NCI-H1048 (cell line): ENCODE results near the gene MIEN1.
"Not testable (repeated sequence)": the region's sequence is repeated elsewhere in the genome, so short reads cannot be mapped to it uniquely, and the experiment has no call there.

Experiments used
- DNase-seq: peaks from one replicate; lab custom pipeline; 2025; lab: John Stamatoyannopoulos, UW

MIEN1 gene

DNA sequence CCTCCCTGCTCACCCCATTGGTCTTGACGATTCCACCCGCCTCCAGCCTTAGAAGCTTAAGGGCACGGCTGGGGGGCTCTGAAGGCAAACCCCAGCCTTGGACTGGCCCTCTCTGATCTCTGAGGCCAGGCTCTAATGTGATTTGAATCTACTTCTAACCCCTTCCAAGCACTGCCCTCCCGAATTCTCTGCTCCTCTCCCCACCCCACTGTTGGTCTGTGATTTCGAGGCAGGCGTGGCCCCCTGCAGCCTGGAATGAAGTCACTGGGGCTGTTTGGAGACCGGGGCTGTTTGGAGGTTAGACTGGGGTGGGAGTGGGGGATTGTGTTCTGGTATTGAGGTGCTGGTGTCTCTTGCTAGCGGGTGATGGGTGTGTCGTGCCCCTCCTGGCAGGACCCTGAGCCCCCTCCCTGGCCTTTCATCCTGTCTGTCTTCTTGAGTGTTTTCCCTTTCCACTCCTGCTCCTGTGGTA is 9.6 kb upstream of the MIEN1 start:
- DNase-seq = no peak

DNA sequence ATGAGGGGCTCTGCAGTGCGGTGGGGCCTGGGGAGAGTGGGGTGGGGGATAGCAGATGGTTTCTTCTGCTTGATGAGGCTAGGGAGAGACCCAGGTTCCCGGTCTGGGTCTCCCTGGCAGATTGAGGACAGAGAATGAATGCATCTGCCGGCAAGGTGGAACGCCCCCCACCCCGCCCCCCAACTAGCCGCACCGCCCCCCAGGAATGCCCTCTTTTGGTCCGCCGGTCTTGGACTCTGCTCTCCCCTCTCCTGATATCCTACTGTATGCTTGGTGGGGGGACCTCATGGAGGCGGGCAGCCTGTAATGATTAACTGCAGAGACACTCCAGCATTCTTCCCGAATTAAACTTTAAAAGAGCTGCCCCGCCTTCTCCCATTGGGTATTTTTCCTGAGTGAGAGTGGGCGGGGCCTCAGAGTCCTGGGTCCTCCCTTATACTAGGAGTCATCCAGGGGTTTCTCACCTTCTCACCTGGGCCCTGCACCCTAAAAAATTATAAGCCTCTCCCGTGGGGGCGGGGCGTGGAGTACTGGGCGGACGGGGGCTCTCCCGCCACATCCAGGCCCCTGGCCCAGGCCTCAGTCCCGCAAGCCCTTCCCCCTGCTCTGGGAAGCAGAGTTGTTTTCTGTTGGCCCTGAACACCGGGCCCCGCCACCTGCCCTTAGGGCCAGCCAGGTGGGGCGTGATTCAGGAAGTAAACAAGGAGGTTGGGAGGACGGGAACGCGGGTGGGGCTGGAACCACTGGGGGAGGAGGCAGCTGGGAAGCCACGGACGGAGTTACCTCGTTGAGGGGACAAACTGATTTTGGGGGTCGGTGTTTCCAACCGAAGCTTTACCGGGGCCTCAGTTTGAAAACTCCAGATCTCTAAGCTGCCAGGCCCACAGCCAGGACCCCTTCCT is 8.9 kb upstream of the MIEN1 start:
- DNase-seq = no peak

DNA sequence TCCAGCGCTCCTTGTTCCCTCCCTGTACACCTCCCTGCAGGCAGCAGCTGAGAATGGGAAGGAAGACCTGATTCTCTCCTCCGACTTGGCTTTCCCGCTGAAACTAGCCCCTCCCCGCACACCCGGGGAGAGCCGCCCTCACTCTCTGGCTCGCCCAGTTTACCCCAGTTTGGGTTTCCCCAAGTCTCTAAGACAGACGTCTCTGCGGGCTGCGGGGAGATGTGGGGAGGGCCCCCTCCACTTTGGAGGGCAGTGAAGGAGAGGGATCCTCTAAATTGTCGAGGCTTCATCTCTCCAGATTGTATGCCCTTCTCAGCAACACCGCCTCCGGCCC is 8.2 kb upstream of the MIEN1 start:
- no peak for DNase-seq

DNA sequence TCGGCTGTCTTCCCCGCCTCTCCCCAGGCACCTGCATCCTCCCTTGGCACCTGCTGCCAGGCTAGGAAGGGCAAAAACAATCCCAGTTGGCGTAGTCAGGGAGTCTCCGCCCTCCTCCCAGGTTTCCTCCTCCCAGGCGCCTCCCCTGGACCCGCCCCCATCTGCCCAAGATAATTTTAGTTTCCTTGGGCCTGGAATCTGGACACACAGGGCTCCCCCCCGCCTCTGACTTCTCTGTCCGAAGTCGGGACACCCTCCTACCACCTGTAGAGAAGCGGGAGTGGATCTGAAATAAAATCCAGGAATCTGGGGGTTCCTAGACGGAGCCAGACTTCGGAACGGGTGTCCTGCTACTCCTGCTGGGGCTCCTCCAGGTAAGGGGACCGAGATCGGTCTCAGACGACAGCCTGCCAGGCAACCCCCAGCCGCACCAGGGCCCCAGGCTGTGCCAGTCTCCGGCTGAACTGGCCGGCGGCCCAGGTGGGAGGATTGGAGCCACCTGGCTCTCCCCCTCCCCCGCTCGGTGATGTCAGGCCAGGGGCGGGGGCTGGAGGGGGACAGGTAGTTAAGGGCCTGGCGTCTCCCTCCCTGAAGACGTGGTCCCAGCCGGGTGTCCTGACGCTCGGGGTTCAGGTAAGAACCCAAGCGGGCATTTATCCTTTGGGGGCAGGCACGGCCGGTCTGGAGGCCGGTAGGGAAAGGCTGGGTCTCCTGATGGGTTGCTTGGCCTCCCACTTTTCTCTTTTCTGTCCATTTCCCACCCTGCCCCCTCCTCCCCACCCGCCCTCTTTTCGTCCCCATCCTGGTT is 7.6 kb upstream of the MIEN1 start, which contains the start of gene GRB7:
Gene GRB7, plus strand, starts transcription at position 179 of the 808 bp plus-strand sequence. CDS start 4,364 bp downstream, outside the sequence.
- DNase-seq = no peak

DNA sequence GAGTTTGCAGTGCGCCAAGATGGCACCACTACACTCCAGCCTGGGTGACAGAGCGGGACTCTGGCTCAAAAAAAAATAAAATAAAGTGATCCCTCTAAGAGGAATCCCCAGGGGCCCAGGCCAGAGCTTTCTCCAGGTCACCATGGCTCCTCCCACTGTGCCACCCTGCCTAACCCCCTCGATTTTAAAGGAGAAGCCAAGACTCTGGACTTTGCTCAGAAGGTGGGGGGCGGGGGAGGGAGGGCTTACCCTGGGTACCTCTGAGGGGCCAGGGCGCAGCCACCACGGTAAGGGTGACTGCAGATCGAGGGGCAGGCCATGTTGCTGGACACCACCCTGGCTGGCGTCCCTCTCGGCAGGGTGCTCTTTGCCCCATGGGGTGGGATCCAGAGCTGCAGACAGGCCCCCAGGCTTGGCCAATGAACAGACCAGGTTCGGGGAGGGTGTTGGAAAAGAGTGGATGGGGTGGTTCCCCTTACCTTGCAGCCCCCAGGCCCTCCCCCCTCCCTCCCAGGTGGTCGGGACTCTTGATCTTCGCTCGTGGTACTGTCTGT is 7.0 kb upstream of the MIEN1 start:
- no peak for DNase-seq

DNA sequence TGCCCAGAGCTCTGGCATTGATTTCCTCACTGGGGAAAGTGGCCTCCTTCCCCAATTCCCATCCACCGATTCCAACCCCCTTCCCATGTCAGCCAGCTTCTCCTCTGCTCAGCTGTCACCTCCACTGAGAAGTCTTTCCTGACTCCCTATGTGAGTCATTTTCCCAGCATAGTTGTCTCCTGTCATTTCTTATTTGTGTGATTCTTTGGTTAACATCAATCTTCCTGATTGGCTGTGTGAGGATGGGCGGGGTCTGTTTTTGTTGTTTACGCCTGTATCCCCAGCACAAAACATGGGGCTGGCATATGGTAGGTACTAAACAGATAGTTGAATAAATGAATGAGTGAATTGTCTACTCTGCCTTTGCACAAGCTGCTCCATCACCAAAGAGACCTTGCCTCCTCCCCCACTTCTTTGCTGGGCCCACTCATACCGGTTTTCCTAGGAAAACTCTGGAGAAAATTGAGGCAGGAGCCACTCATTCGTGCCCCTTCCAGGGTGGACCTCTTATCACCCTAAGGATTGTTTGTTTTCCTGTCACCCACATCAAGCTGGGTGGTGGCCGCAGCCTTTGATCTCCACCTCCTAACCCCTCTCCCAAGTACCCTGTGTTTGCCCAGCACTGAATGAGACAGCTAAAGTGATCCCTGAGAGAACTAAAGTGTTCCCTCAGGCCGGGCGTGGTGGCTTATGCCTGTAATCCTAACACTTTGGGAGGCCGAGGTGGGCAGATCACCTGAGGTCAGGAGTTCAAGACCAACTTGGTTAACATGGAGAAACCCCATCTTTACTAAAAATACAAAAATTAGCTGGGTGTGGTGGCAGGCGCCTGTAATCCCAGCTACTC is 6.2 kb upstream of the MIEN1 start:
- no peak for DNase-seq

DNA sequence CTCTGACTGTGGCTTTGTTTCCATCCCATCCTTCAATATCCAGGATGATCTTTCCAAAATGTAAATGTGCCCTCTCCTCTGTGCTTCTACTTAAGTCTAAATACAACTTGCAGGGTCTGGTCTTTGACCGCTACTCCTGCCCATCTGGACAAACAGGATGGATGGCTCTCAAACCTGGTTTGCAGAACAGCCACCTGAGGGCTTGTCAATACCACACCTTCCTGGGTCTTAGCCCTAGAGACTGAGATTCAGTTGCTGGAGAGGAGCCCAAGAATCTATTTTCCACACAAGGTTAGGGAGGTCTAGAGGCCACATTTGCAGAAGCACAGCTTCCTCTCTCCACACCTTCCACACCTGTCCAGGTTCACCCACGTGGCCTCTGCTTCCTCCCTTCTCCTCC is 5.5 kb upstream of the MIEN1 start:
- no peak for DNase-seq

DNA sequence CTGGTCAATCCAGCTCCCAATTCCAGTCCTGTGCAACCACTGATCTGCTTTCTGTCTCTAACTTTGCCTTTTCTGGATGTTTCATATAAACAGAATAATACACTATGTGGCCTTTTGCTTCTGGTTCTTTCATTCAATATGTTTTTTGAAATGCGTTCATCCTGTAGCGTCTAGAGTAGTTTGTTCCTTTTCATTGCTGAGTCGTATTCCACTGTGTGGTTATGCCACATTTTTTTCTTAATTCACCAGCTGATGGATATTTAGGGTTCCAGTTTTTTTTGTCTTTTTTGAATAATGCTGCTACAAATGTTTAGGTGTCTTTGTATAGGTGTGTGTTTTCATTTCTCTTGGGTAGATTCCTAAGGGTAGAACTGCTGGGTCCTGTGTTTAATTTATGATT is 2.3 kb upstream of the MIEN1 start:
- no peak for DNase-seq

DNA sequence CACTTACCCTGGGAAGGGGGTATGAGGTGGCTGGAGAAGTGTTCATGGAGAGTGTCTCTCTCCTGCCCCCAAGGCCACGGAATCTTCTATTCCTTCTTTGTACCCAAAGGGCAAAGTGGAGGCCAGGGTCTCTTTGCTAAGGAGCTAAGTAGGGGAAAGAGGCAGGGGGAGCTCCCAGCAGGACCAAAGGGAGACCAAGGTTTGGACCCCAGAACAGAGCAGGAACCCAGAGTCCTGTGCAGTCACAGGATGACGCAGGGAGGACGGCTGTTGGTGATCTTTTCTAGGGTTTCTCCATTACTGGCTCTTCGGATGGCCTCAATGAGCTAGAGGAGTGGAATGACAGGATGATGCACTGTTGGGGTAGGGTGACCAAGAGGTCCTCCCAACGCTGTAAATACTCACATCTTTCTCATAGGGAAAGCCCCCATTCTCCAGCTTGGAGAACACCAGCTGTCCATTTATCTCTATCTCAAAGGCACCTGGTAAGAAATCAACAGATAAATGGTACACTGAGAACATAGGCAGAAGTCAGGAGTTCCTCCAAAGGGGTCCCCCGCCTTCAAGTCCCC is 966 bp downstream of the MIEN1 start:
- DNase-seq = no peak

DNA sequence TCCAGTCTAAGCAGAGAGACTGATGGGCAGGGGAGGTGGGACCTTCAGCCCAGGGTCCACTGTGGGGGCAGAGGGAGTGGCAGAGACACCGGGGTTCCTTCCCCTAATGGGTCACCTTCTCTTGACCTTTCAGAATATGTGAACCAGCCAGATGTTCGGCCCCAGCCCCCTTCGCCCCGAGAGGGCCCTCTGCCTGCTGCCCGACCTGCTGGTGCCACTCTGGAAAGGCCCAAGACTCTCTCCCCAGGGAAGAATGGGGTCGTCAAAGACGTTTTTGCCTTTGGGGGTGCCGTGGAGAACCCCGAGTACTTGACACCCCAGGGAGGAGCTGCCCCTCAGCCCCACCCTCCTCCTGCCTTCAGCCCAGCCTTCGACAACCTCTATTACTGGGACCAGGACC is 2.8 kb downstream of the MIEN1 start:
- DNase-seq = no peak

DNA sequence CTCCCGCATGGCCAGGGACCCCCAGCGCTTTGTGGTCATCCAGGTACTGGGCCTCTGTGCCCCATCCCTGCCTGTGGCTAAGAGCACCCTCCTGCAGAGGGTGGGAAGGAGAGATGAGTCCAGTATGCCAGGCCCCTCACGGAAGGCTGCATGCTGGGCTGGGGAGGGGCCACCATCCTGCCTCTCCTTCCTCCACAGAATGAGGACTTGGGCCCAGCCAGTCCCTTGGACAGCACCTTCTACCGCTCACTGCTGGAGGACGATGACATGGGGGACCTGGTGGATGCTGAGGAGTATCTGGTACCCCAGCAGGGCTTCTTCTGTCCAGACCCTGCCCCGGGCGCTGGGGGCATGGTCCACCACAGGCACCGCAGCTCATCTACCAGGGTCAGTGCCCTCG is 3.7 kb downstream of the MIEN1 start:
- DNase-seq = no peak

DNA sequence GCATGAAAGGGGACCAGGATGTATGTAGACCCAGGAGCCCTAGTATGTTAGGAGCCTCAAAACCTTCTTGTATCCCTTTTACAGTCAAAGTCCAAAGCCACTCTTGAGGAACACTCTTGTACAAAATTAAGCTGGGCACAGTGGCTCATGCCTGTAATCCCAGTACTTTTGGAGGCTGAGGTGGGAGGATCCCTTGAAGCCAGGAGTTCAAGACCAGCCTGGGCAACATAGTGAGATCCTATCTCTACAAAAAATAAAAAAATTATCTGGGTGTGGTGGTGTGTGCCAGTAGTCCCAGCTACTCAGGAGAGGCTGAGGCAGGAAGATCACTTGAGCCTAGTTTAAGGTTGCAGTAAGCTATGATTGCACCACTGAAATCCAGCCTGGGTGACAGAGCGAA is 4.4 kb downstream of the MIEN1 start:
- DNase-seq = not testable (repeated sequence)

DNA sequence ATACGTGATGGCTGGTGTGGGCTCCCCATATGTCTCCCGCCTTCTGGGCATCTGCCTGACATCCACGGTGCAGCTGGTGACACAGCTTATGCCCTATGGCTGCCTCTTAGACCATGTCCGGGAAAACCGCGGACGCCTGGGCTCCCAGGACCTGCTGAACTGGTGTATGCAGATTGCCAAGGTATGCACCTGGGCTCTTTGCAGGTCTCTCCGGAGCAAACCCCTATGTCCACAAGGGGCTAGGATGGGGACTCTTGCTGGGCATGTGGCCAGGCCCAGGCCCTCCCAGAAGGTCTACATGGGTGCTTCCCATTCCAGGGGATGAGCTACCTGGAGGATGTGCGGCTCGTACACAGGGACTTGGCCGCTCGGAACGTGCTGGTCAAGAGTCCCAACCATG is 5.6 kb downstream of the MIEN1 start:
- DNase-seq = no peak

DNA sequence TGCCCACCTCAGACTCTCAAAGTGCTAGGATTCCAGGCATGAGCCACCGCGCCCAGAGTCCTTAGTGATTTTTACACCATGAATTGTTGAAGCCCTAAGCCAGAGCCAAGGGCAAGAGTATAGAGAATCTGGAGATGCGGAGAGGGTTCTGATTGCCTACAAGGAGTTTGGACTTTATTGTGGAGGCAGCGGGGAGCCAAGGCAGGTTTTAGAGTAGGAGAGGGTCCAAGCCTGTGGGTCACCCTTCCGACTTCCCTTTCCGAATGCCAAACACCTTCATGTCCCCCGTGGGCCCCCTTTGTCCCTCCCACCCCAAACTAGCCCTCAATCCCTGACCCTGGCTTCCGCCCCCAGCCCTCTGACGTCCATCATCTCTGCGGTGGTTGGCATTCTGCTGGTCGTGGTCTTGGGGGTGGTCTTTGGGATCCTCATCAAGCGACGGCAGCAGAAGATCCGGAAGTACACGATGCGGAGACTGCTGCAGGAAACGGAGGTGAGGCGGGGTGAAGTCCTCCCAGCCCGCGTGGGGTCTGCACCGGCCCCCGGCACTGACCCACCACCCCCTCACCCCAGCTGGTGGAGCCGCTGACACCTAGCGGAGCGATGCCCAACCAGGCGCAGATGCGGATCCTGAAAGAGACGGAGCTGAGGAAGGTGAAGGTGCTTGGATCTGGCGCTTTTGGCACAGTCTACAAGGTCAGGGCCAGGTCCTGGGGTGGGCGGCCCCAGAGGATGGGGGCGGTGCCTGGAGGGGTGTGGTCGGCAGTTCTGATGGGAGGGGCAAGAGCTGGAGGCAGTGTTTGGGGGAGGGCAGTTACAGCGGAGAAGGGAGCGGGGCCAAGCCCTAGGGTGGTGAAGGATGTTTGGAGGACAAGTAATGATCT is 7.1 kb downstream of the MIEN1 start:
- DNase-seq = no peak

DNA sequence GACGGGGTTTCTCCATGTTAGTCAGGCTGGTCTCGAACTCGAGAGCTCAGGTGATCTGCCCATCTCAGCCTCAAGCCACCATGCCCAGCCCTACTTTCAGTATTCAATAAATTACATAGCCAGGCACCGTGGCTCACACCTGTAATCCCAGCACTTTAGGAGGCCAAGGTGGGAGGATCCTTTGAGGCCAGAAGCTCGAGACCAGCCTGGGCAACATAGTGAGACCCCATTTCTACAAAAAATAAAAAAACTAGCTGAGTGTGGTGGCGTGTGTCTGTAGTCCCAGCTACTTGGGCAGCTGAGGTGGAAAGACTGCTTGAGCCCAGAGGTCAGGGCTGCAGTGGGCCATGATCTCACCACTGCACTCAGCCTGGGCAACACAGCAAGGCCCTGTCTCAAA is 8.2 kb downstream of the MIEN1 start:
- DNase-seq = no peak

DNA sequence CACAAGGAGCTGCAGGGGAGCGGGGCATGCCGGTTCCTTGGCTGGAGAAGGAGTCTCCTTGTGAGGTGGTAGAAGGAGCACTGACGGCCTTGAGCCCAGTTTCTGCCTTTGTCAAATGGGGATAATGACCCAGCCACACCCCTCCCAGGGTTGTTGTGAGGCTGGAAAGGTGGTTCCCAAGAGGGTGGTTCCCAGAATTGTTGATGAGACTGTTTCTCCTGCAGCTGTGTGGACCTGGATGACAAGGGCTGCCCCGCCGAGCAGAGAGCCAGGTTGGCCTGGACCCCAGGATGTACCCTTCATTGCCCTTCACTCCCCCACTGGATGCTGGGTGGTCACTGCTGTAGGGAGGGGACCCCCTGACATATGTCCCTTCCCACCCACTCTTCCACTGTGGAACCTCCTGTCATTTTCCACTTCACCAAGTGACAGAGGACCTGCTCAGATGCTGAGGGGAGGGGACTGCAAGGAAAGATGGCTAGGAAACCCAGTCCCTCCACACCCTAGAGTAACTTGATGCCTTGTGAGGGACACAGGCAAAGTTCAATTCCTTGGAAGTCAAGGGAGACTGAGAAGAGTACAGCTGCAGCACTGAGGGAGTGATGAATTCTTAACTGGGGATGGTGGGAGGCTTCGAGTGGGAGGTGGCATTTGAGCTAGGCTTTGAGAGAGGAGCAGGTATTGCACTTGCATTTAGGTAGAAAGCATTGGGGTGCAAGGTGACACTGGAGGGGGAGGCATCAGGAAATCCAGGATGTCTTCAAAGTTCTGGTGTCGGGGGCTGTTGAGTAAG is 10.6 kb downstream of the MIEN1 start:
- no peak for DNase-seq

DNA sequence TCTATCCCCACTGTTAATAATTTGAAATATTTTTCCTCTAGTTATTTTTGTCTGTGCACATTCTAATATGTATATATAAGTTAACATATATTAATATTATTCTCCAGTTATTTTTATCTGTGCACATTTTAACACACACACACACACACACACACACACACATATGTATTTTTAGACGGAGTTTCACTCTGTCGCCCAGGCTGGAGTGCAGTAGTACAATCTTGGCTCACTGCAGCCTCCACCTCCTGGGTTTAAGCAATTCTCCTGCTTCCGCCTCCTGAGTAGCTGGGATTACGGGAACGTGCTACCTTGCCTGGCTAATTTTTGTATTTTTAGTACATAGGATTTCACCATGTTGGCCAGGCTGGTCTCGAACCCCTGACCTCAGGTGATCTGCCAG is 12.7 kb downstream of the MIEN1 start:
- no peak for DNase-seq

DNA sequence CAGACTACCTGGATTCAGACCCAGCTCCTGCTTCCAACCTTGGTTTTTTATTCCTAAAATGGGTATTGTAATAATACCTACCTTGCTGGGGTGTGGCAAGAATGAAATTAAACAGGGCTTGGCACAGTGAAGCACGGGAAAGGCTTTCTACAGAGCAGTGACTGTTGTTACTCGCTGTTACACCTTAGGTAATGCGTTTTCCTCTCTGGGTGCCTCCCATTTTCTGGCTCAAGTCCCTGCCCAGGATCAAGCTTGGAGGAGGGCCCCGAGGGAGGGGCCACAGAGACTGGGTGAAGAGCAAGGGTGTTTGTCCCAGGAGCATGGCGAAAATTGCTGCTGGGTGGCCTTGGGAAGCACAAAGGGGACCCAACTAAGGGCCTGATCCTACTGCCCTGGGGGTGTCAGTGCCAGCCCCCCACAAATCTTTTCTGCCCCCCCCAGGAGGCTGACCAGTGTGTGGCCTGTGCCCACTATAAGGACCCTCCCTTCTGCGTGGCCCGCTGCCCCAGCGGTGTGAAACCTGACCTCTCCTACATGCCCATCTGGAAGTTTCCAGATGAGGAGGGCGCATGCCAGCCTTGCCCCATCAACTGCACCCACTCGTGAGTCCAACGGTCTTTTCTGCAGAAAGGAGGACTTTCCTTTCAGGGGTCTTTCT is 13.3 kb downstream of the MIEN1 start:
- DNase-seq = no peak
